CD4-positive, alpha-beta T cell treated with Interferon alpha-2 for 1 hour (primary cell): ENCODE data around the gene HDLBP.

Experiments
- DNase-seq, 2 donors: peaks; one replicate each; pipeline ENCODE4 v3.0.0-alpha.2; 2020 to 2022

HDLBP gene

GRCh38 chr2:241273210-241274020, 42.1 kb downstream of the HDLBP start:
- DNase-seq, result no peak

DNA sequence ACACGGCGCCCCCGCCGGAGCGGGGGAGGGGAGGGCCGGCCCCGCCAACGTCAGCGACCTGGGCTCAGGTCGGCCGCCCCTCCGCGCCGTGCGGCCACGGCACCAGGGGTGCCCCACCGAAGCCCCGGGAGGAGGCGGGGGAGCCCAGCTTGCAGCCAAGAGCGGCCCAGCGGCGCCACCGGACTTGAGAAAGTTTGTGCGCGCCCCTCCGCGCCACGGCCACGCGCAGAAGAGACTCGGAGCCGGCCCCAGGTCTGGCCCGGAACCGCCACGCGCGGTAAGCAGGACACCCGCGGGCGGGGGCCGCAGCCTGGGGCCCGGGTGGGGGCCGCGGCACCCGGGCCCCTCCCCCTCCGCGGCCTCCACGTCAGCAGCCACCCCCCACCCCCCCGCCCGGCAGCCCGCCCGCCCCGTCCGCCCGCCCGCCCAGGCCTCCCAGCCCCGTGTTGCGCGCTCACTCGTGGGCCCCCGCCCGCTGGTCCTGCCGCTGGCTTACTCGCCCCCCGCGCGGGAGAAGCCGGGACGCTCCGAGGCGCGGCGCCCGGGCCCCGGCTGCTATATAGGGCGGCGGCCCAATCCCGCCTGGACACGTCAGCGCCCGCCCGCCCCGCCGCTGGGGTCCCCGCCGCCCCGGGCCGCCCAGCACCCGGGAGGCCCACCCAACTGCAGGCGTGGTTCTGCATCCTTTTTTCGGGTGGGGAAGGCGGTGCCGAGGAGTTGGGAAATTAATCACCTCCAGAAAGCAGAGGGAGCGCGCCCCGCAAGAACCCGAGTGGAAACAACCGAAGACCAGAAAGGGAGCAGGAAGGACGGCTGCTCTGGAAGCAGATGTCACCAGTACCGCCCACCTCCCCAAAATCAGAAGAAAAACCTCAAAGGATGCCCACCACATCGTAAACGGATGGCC, 42.9 kb downstream of the HDLBP start:
- DNase-seq, result peak; percentile 34 to 64

GRCh38 chr2:241271706-241272302, 43.7 kb downstream of the HDLBP start:
- peak; percentile 45 to 53 for DNase-seq

- no peak for DNase-seq
Observed at GRCh38 chr2:241270531-241270930, 44.9 kb downstream of the HDLBP start.

GRCh38 chr2:241269707-241270520, 45.6 kb downstream of the HDLBP start:
- DNase-seq, result no peak

DNA sequence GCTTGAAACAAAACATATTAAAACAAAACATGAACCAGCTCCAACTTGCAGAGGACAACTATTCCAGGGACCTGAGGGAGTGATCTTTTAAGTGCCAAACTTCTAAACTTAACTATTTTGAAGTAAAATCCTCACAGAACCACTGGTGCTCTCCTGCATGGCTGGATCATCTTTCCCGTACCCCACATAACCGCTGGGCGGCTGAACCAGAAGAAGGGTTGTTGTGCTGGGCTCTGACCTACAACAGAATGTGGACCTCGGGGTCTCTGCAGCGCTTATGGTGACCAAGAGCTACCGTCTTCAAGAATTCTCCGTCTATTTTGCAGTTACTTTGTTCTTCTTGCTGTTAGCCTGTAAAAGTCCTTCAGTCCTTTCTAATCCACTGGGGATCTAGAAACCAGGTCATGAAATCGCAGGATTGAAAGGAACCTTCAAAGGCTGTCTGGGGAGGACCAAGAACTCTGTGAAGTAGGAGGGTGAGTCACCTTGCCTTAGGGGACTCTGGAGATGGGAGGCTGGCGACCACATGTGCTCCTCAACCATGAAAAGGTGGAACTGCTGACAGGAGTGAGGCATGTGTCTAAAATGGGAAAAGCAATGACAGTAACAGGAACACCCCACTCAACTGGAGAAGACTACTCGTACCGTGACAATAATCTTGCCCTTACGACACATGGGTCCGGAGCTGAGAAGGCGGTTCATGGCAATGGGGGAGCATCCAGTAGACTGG, 46.6 kb downstream of the HDLBP start:
- no peak for DNase-seq

- DNase-seq, result no peak
Observed at GRCh38 chr2:241268306-241268705, 47.2 kb downstream of the HDLBP start.

GRCh38 chr2:241267249-241268067, 48.0 kb downstream of the HDLBP start:
- DNase-seq, result no peak

DNA sequence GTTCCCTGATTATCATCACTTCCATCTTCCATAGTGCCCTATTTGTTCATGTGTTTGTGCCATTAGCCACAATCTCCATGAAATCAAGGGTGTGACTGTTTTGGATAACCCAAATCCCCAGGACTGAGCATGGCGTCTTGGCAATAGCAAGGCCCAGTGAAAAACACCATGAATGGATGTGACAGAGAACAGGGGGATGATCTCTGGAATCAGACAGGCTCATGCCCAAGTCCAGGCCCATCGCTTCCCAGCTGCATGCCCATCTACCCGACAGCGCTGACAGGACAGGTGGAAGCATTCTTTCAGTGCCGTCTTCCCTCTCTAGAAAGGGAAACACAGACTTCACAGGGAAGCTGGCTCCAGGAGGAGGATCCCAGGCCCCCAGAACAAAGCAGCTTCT, 50.0 kb downstream of the HDLBP start:
- DNase-seq, result no peak

DNA sequence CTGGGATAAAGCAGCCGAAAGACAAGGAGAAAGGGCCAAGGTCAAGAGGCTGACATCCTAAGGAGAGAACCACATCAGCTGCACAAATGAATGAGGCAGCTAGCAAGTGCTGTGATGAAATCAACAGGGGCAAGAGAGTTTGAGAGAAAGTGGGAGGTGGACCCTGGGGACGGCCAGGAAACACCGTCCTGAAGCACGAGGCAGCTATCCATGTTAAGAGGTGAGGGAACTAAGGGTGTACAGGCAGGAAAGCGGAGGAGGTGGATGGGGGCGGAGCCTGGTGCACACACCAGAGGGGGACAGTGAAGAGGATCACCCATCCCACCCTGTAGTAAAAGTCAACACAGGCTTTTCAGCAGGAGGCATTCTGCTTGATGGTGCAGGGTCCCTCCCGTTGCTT, 52.4 kb downstream of the HDLBP start:
- DNase-seq, result no peak

DNA sequence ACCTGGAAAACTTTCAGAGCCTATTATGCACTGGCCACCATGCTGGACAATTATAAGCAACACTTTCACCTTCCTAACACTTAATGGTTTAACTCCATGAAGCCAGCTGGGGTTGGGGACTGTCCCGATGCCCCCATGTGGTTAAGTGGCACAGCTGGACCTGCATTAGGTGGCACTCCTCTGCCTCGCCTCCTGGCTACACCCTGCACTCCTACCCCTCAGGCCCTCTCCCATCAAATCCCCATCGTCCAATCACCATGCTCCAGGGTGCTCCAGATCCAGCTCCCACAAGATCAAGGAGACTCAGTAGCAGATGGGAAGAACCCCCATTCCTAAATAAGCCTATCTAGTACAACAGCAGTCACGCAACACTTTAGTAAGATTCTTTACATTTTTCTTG, 53.8 kb downstream of the HDLBP start:
- no peak for DNase-seq

DNA sequence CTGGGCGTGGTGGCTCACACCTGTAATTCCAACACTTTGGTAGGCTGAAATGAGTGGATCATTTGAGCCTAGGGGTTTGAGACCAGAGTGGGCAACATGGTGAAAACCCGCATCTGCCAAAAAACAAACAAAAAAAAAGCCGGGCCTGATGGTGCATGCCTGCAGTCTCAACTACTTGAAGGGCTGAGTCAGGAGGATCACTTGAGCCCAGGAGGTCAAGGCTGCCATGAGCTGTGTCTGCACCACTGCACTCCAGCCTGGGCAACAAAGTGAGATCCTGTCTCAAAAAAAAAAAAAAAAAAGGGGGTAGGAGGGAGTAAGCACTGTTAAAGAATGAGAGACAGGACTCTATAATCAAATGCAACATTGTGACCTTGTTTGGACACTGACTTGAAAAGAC, 54.6 kb downstream of the HDLBP start:
- DNase-seq, result no peak

- no peak for DNase-seq
Observed at GRCh38 chr2:241258505-241259280, 56.8 kb downstream of the HDLBP start.

GRCh38 chr2:241257419-241258032, 57.9 kb downstream of the HDLBP start:
- no peak for DNase-seq

DNA sequence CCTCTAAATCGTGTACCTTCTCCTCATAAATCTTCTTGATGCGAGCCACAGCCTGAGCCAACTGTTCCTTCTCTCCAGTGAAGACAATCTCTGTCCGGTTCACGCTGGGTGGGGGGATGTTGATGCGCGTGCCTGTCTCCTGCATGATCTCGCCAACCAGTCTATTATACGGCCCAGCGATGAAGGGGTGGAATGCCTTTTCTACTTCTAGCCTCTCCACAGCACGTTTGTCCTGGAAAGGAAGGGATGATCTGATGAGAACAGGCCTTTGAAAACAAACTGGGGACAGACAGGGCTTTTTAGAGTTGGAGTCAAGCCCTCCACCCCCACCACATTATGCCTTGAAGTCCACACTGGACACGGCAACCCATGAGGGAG, 59.3 kb downstream of the HDLBP start:
- DNase-seq, result no peak

DNA sequence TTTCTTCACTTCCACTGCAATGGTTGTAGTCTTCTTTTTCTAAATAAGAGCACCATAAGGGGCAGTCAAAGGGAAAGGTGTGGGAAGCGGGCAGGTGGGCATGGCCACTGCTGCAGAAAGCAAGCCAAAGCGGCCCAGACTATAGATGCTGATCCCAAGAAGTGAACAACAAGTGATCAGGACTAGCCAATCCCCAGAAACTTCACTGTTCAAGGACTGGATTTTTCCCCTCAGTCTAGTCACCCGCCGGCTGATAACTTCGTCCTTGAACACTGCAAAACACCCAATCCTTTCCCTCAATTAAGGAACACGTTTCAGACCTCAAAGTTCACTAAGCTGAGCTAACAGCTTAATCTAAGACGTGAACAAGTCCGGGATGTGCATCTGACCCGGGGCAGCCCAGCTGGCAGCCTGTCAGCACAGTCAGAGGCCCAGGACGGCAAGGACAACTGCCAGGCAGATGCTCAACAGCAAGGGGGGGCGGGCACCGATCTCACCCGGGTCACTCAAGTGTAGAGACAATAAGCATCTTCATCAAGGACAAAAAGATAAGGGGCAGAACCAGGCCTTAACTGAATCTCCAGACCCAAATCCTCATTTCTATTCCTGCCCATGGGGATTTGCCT, 59.8 kb downstream of the HDLBP start:
- DNase-seq, result no peak

DNA sequence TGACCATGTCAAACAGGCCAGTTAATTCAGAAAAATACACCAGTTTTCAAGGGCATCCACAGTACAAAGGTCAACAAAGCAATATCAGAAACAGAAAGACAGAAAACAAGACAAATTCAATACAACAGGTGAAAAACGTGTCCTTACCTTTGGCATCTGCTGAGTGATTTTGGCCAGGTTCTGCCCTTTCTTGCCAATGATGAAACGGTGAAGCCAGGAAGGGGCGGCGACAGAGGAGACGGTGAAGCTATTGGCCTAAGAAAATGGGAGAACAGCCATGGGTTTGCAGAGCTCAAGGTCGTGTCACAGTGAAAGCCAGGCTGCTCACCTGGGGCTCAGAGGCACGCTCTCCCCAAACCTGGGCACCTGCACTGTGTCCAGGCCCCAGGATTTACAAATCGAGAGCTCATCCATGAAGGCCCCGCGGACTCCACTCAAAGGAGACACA, 60.5 kb downstream of the HDLBP start:
- DNase-seq, result no peak

DNA sequence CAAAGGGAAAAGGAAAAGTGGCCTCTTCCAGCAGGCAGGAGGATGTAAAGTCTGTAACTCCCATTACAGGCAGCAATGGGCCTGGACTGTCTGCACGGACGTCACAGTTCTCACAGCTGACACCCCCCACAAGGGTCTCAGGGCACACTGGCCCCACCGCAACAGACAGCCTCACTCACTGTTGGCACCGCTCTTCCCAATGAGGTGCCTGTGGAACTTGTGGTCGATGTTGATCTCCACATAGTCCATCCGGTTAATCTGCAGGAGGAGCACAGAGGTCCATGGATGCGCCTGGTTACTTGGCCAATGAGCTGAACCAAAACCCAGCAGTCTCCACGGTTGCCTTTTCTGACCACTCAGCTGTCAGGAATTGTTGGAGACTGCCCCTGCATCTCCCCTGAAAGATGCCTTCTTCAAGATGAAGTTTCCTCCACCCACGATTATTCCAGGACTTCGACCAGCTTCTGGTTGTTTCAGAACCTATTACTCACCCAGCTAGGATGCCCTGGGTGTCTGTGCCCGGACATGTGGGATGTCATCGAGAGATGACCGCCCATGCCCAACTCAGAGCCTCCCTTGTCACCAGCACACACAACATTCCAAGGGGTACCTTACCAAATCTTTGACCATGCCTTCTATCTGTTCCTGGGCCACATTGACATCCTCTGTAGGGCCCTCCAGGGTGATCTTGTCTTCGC, 62.5 kb downstream of the HDLBP start:
- DNase-seq, result no peak

GRCh38 chr2:241249654-241250053, 65.8 kb downstream of the HDLBP start:
- no peak for DNase-seq
